ENCODE results near the gene PIP4K2A.

Gene PIP4K2A

GRCh38 chr10:22589851-22590514, 124.4 kb downstream of the PIP4K2A start:
- no peak for DNase-seq

GRCh38 chr10:22588462-22588861, 125.9 kb downstream of the PIP4K2A start:
- DNase-seq: no peak

GRCh38 chr10:22583683-22584082, 130.7 kb downstream of the PIP4K2A start:
- DNase-seq: no peak

- DNase-seq: no peak
Observed at GRCh38 chr10:22581461-22581860, 132.9 kb downstream of the PIP4K2A start.

- DNase-seq: peak; percentile 83 to 87
Observed at GRCh38 chr10:22580711-22581110, 133.7 kb downstream of the PIP4K2A start.

- DNase-seq: no peak
Observed at GRCh38 chr10:22579826-22580225, 134.6 kb downstream of the PIP4K2A start.

- DNase-seq: no peak
Observed at GRCh38 chr10:22573820-22574569, 140.4 kb downstream of the PIP4K2A start.

- no peak for DNase-seq
Observed at GRCh38 chr10:22570733-22571430, 143.5 kb downstream of the PIP4K2A start.

- no peak for DNase-seq
Observed at GRCh38 chr10:22570234-22570633, 144.1 kb downstream of the PIP4K2A start.

- DNase-seq: no peak
Observed at GRCh38 chr10:22568928-22569327, 145.4 kb downstream of the PIP4K2A start.

- DNase-seq: no peak
Observed at GRCh38 chr10:22564060-22564459, 150.3 kb downstream of the PIP4K2A start.

GRCh38 chr10:22561909-22562308, 152.5 kb downstream of the PIP4K2A start:
- no peak for DNase-seq

- DNase-seq: no peak
Observed at GRCh38 chr10:22560913-22561239, 153.5 kb downstream of the PIP4K2A start.

GRCh38 chr10:22560096-22560912, 154.1 kb downstream of the PIP4K2A start:
- no peak for DNase-seq

- DNase-seq: no peak
Observed at GRCh38 chr10:22557321-22557720, 157.1 kb downstream of the PIP4K2A start.

GRCh38 chr10:22556774-22557173, 157.6 kb downstream of the PIP4K2A start:
- no peak for DNase-seq

GRCh38 chr10:22554461-22555182, 159.8 kb downstream of the PIP4K2A start:
- DNase-seq: peak; percentile 20 to 44

GRCh38 chr10:22553452-22553995, 160.9 kb downstream of the PIP4K2A start:
- no peak for DNase-seq

- no peak for DNase-seq
Observed at GRCh38 chr10:22552888-22553378, 161.4 kb downstream of the PIP4K2A start.

GRCh38 chr10:22551681-22552365, 162.6 kb downstream of the PIP4K2A start:
- no peak for DNase-seq

GRCh38 chr10:22550732-22551131, 163.6 kb downstream of the PIP4K2A start:
- DNase-seq: no peak
